Brain microvascular endothelial cell (primary cell): Measurements from ENCODE around the gene ALPL.

Source experiments
- DNase-seq: peaks from one replicate; pipeline ENCODE4 v3.0.0-alpha.2; 2020
- H3K27ac ChIP-seq: fragments of 250-450 bp; sonication (Bioruptor Pico); 2 replicates; pipeline ENCODE4 v1.5.1; 2020; ENCODE audit warnings: mild to moderate bottlenecking, moderate library complexity
- H3K27me3 ChIP-seq: fragments of 250-450 bp; sonication (Bioruptor Pico); replicated peaks from 2 replicates; pipeline ENCODE4 v1.5.1; 2020; ENCODE audit warnings: mild to moderate bottlenecking
- H3K36me3 ChIP-seq: fragments of 250-450 bp; sonication (Bioruptor Pico); replicated peaks from 2 replicates; pipeline ENCODE4 v1.5.1; 2020; ENCODE audit warnings: mild to moderate bottlenecking
- H3K4me3 ChIP-seq: 2 replicates; pipeline ENCODE4 v1.5.1; 2011; ENCODE audit warnings: low read depth, mild to moderate bottlenecking, control low read depth, low read length, moderate library complexity
- in situ Hi-C: cut with HindIII; loops from 2 replicates; pipeline ENCODE4 v1.10.0; 2017; ENCODE audit warnings: low sequenced_read_pairs, low pct_ligation_motif_present
- TF ChIP-seq, protein P1 (sequence below): IDR thresholded peaks from 2 replicates; pipeline ENCODE4 v1.5.1; 2011; ENCODE audit warnings: low read depth, mild to moderate bottlenecking, moderate library complexity, low read length, control low read depth, inconsistent platforms; ENCODE audit errors: missing control alignments

Gene ALPL

DNA sequence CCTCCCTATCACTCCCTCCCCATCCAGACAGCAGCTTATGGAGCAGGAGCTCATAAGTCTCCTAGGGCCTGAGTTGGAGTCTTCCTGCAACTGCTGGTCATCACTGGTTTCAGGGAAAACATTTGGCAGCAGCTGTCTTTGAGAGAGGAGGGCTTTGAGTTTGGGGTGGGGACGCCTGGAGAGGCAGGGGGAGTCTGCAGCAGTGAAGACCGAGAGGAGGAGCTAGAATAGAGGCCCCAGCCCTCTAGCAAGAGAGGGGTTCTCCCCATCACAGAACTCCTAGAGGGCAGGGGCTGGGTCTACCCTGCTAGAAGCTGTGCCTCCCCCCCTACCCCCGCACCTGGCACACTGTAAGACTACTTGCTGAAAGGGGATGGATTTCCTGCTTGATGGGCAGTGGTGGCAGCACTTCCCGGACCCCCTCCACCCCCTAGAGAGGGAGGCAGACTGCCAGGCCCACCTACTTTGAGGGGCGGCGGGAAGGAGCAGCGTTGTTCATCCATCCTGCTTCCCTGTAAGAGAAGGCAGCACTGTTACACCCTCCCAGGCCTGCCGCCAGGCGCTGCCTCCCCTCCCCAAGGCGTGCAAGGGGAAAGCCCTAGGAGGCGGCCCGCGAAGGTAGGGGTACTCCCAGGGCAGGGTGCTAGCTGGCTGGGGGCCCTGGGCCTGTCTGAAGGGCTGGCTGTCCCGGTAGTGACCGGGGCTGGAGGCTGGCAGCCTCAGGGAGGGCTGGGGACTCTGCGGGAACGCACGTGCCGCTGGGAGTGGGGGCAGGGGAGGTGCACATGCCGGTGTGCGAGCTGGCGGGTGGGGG is 109.5 kb downstream of the ALPL start:
- no peak for DNase-seq
- no peaks in the 10 kb centered on the region for H3K36me3 ChIP-seq
- H3K27ac ChIP-seq, result no peak overlapping the region
- no peak overlapping the region for H3K4me3 ChIP-seq
- in situ Hi-C loops, result no loop called here
- TF ChIP-seq, protein P1, sequence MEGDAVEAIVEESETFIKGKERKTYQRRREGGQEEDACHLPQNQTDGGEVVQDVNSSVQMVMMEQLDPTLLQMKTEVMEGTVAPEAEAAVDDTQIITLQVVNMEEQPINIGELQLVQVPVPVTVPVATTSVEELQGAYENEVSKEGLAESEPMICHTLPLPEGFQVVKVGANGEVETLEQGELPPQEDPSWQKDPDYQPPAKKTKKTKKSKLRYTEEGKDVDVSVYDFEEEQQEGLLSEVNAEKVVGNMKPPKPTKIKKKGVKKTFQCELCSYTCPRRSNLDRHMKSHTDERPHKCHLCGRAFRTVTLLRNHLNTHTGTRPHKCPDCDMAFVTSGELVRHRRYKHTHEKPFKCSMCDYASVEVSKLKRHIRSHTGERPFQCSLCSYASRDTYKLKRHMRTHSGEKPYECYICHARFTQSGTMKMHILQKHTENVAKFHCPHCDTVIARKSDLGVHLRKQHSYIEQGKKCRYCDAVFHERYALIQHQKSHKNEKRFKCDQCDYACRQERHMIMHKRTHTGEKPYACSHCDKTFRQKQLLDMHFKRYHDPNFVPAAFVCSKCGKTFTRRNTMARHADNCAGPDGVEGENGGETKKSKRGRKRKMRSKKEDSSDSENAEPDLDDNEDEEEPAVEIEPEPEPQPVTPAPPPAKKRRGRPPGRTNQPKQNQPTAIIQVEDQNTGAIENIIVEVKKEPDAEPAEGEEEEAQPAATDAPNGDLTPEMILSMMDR, result no peak
- H3K27me3 ChIP-seq, result peaks cover 17% of the 10 kb centered on the region

DNA sequence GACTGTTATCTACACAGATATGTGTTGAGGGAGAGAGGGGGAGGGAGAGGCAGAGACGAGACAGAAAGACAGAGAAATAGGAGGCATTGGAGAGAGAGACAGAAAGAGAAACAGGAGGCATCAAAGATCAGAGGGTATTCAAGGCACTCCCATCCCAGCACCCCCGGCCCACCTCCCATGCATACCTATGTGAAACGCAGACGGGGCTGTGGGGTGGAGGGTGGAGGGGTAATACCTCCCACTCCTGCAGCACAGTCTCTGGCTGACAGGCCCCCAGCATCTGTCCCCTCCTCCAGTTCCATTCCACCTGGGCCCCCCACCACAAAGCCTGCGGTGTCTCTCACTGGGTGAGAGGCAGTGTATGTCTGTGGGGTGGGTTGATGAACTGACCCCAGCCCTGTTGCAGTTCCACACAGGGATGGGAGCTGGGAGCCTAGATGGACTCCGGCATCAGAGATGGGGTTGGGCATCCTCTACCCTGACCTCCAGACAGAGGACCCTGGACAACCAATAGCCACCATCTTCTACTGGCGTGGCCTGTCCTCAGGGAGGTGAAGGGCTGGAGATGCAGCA is 110.2 kb downstream of the ALPL start:
- no peaks in the 10 kb centered on the region for H3K36me3 ChIP-seq
- no peak overlapping the region for H3K27ac ChIP-seq
- DNase-seq, result no peak
- TF ChIP-seq, protein P1, result no peak
- peaks cover 17% of the 10 kb centered on the region for H3K27me3 ChIP-seq
- in situ Hi-C loops, result no loop called here
- no peak overlapping the region for H3K4me3 ChIP-seq

DNA sequence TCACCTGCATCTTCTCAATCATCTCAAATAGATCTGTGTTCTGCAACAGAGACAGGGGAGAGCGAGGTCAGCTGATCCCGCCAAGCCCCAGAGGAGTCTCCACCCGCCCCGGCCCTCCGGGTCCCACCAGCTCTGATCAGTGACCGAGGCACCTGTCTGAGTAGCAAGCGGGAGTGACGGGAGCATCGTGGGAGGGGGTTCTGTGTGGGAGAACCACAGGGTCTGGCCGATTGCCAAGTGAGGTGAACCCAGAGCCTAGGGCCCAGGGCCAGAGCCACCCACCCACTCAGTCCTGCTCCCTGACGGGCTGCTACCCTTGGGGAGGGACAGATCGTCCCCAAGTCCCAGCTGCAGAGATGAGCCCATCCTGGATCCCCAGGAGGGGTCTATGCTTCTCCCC is 110.8 kb downstream of the ALPL start:
- Histone ChIP-seq H3K4me3 (no peak overlapping the region), H3K27me3 (peaks cover 17% of the 10 kb centered on the region), H3K27ac (no peak overlapping the region), H3K36me3 (no peaks in the 10 kb centered on the region)
- DNase-seq, result no peak
- in situ Hi-C loops, result no loop called here
- TF ChIP-seq, protein P1, result no peak

DNA sequence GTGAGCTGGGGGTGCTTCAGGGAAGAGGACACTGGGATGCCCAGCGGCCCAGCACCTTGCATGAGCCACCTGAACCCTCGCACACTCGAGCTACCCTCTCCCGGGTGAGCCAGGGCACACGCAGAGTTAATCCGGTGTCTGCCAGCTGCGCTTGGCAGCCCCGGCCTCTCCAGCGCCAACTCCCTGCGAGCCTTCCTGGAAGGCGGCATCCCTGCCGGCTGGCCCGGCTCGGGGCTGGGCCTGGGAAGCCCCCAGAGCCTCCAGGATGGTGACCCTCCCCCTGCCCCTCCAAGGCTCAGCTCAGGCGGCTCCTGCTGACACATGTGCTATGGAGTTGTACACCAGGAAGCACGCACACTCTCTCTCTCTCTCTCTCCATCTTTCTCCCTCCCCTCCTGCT is 111.3 kb downstream of the ALPL start:
- no peaks in the 10 kb centered on the region for H3K36me3 ChIP-seq
- TF ChIP-seq, protein P1, result no peak
- no peak for DNase-seq
- in situ Hi-C loops, result no loop called here
- no peak overlapping the region for H3K27ac ChIP-seq
- H3K27me3 ChIP-seq, result peaks cover 17% of the 10 kb centered on the region
- H3K4me3 ChIP-seq, result no peak overlapping the region

DNA sequence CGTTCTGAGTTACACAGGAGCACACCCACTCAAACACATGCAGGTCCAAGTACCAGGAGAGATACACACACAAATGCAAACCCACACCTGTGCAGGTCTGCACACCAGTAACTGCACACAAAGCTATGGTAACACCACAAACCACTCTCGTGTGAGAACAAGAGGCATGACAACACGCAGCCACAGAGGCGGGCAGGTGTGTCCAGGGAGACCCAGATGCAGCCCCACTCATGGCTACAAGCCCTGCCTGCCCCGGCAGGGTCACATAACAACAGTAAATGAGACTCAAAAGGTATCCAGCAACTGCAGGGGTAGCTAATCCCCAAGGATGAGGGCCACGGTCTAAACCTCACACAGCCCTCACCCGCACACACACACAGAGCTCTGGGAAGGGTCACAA is 111.8 kb downstream of the ALPL start:
- DNase-seq, result no peak
- H3K27ac ChIP-seq, result no peak overlapping the region
- in situ Hi-C loops, result no loop called here
- TF ChIP-seq, protein P1, result no peak
- peaks cover 17% of the 10 kb centered on the region for H3K27me3 ChIP-seq
- H3K36me3 ChIP-seq, result no peaks in the 10 kb centered on the region
- H3K4me3 ChIP-seq, result no peak overlapping the region
